ENCODE data around the gene CASQ1. TPM values are rescaled to one million over a fixed set of nuclear protein-coding genes. Genes with fewer than 3 reads are reported as not detected.
A peak's percentile ranks its signal among the peaks of the same experiment; 100 is the strongest.

Gene CASQ1
- total RNA-seq, 1 donor from 2014 or later, result 39.2 TPM

DNA sequence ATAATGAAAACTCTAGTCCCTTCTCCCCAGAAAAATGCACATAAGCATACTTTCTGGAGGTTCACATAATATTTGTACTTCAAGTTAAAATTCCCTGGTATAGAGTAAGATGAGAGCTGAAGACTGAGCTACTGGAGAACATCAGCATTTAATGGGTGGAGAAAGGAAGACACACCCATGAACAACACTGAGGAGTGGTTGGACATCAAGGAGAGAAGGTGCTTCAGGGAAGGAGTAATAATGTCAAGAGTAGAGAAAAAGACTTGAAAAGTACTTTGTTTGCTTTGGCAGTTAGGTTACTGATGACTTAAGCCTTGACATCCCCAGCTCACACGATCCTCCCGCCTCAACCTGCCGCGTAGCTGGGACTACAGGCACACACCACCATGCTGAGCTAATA, 36.7 kb downstream of the CASQ1 start:
- intact Hi-C loops (cut with micrococcal nuclease), result no loop called here
- Histone ChIP-seq H3K4me3 (no peak overlapping the region), H3K4me1 (peaks cover 17% of the 10 kb centered on the region), H3K27ac (replicated peaks) (no peak overlapping the region), H3K9me3 (replicated peaks) (no peaks in the 10 kb centered on the region), H3K36me3 (peaks cover 99% of the 10 kb centered on the region), H3K27me3 (ENCODE audit: low read depth) (no peaks in the 10 kb centered on the region)
- TF ChIP-seq, protein P1, sequence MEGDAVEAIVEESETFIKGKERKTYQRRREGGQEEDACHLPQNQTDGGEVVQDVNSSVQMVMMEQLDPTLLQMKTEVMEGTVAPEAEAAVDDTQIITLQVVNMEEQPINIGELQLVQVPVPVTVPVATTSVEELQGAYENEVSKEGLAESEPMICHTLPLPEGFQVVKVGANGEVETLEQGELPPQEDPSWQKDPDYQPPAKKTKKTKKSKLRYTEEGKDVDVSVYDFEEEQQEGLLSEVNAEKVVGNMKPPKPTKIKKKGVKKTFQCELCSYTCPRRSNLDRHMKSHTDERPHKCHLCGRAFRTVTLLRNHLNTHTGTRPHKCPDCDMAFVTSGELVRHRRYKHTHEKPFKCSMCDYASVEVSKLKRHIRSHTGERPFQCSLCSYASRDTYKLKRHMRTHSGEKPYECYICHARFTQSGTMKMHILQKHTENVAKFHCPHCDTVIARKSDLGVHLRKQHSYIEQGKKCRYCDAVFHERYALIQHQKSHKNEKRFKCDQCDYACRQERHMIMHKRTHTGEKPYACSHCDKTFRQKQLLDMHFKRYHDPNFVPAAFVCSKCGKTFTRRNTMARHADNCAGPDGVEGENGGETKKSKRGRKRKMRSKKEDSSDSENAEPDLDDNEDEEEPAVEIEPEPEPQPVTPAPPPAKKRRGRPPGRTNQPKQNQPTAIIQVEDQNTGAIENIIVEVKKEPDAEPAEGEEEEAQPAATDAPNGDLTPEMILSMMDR (IDR thresholded peaks at IDR 0.05; ENCODE audit: borderline replicate concordance), result no peak
- no peak for DNase-seq

DNA sequence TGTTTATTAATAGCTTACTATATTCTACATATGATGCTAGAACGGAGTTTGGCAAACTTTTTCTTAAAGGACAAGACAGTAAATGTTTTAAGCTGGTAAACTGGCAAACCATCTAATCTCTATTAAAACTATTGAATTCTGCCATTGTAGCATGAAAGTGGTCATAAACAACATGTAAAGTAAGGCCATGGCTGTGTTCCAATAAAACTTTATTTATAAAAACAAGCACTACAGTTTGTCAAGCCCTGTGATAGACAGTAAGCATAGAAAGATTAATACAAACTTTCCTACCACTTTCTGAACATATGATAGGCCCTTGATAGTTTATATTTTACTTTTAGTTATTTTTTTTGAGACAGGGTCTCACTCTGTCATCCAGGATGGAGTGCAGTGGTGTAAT, 37.2 kb downstream of the CASQ1 start:
- no peaks in the 10 kb centered on the region for H3K27me3 ChIP-seq (ENCODE audit: low read depth)
- TF ChIP-seq, protein P1 (IDR thresholded peaks at IDR 0.05; ENCODE audit: borderline replicate concordance), result no peak
- H3K36me3 ChIP-seq, result peaks cover 99% of the 10 kb centered on the region
- H3K27ac ChIP-seq (replicated peaks), result no peak overlapping the region
- no peak for DNase-seq
- no peaks in the 10 kb centered on the region for H3K9me3 ChIP-seq (replicated peaks)
- no peak overlapping the region for H3K4me3 ChIP-seq
- intact Hi-C loops (cut with micrococcal nuclease), result no loop called here
- peaks cover 17% of the 10 kb centered on the region for H3K4me1 ChIP-seq

DNA sequence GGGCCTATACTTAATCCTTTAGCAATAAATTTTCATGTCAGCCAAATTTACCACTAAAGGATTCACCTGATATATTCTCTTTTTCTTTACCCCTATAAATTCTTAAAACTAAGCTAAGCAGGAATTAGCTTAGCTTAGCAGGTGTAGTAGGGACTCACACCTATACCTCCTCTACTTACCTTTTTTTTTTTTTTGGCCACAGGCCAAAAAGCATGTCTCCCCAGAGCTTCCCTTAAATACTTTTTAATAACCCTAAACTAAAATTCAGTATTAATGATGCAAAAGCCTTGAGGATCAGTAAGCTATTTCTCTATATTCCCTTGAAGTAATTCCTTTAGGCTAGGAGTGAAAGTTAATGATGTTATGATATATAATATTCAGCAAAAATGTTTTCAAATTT, 38.1 kb downstream of the CASQ1 start:
- TF ChIP-seq, protein P1 (IDR thresholded peaks at IDR 0.05; ENCODE audit: borderline replicate concordance), result no peak
- H3K4me1 ChIP-seq, result peaks cover 17% of the 10 kb centered on the region
- no peak overlapping the region for H3K4me3 ChIP-seq
- H3K36me3 ChIP-seq, result peaks cover 99% of the 10 kb centered on the region
- no peaks in the 10 kb centered on the region for H3K9me3 ChIP-seq (replicated peaks)
- H3K27ac ChIP-seq (replicated peaks), result no peak overlapping the region
- intact Hi-C loops (cut with micrococcal nuclease), result no loop called here
- no peaks in the 10 kb centered on the region for H3K27me3 ChIP-seq (ENCODE audit: low read depth)
- no peak for DNase-seq

DNA sequence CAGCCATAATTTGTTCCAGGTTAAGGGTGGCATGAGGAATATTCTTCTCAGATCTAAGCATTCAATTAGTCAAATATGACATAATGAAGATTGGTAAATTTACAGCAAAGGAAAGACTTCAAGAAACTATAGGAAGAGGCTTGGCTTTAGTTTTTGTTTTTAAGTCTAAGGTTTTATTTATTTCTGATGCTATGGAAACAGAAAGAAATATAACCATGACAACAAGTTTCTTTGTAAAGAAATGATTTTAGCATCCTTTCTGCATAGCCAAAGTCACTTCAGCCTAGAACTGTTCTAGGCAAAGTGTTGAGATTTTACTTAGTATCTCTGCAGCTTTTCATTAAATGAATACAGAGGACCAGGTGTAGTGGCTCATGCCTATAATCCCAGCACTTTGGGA, 42.5 kb downstream of the CASQ1 start:
- Histone ChIP-seq H3K27ac (replicated peaks) (no peak overlapping the region), H3K27me3 (ENCODE audit: low read depth) (no peaks in the 10 kb centered on the region), H3K36me3 (peaks cover 90% of the 10 kb centered on the region), H3K9me3 (replicated peaks) (no peaks in the 10 kb centered on the region), H3K4me1 (peaks cover 1% of the 10 kb centered on the region), H3K4me3 (no peak overlapping the region)
- DNase-seq, result no peak
- intact Hi-C loops (cut with micrococcal nuclease), result no loop called here
- TF ChIP-seq, protein P1 (IDR thresholded peaks at IDR 0.05; ENCODE audit: borderline replicate concordance), result no peak

DNA sequence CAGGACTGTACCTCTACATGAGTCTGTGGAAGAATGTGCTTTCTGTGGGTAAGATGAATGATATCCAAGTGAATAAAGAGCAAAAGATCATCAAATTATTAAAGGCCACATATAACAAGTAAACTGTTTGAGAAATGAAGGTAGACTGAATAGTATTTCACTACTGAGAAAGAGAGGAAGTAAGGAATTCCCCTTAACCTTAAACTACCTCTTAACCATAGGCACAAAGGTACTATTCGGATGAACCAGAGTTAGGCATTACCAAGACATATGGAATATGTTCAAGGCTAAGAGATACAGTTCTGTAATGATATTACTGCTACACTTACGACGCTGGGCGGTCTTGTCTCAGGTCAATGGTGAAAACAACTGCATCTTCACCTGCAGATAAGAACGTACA, 46.4 kb downstream of the CASQ1 start:
- Histone ChIP-seq H3K9me3 (replicated peaks) (no peaks in the 10 kb centered on the region), H3K4me3 (no peak overlapping the region), H3K27ac (replicated peaks) (no peak overlapping the region), H3K4me1 (peaks cover 16% of the 10 kb centered on the region), H3K27me3 (ENCODE audit: low read depth) (no peaks in the 10 kb centered on the region), H3K36me3 (peaks cover 91% of the 10 kb centered on the region)
- TF ChIP-seq, protein P1 (IDR thresholded peaks at IDR 0.05; ENCODE audit: borderline replicate concordance), result no peak
- intact Hi-C loops (cut with micrococcal nuclease), result no loop called here
- no peak for DNase-seq

DNA sequence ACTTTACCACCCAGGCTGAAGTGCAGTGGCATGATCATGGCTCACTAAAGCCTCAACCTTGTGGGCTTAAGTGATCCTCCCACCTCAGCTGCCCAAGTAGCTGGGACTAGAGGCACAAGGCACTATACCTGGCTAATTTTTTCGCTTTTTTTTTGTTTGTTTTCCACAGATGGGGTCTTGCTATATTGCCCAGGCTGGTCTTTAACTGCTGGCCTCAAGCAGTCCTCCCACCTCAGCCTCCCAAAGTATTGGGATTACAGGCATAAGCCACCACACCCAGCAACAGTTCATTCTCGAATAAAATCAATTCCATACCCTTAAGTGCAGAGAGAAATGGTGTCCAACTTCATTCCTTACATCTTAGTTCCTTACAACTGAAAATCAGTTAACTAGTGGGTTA, 47.2 kb downstream of the CASQ1 start:
- H3K9me3 ChIP-seq (replicated peaks), result no peaks in the 10 kb centered on the region
- H3K36me3 ChIP-seq, result peaks cover 86% of the 10 kb centered on the region
- peaks cover 19% of the 10 kb centered on the region for H3K4me1 ChIP-seq
- no peak overlapping the region for H3K4me3 ChIP-seq
- no peak for DNase-seq
- H3K27me3 ChIP-seq (ENCODE audit: low read depth), result no peaks in the 10 kb centered on the region
- H3K27ac ChIP-seq (replicated peaks), result peak overlapping the region; percentile 1
- TF ChIP-seq, protein P1 (IDR thresholded peaks at IDR 0.05; ENCODE audit: borderline replicate concordance), result no peak
- intact Hi-C loops (cut with micrococcal nuclease), result no loop called here
